ENCODE measurements around the gene ASB6.

DNA sequence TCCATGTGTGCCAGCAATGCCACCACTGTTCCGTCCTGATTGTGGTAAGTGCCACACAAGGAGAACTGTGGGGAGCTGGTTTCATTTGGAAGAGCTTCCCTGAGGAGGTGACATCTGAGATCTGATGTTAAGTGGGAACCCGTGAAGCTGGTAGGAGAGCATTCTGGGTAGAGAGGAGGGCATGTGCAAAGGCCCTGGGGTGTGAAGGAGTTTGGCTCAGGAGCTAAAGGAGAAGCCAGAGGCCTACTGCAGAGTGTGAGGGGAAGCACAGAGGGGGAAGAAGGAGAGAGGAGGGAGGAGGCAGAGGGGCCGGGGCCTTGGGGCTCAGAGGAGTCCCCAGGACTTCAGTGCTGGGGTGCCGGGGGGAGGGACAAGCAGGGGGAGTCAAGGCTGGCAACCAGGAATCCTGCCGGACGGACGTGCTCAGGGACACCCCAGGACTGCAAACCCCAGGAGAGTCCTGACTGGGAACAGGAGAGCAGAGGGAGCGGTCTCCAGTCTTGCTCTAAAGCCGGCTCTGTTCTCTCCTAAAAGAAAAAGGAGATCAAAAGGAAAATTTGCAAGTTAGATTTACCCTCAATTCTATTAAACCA is 40.8 kb downstream of the ASB6 start:
- TF ChIP-seq EP300 (IDR thresholded peaks at IDR 0.05) (no peak), POLR2A (IDR thresholded peaks at IDR 0.05) (no peak)

Data from stomach (tissue), 4 donors.